HCT116 (cell line): Measurements from ENCODE around the gene SMIM24.

Experiments used
- CEBPB ChIP-seq: IDR thresholded peaks from 2 replicates; pipeline ENCODE4 v1.6.1; 2012; ENCODE audit warnings: low read depth
- EZH2 ChIP-seq: fragments of 200-600 bp; sonication (generic); IDR thresholded peaks from 2 replicates; pipeline ENCODE4 v1.6.1; 2017; ENCODE audit warnings: antibody characterized with exemption, mixed run types
- EZH2phosphoT487 ChIP-seq: fragments of 200-600 bp; IDR thresholded peaks from 2 replicates; pipeline ENCODE4 v1.6.1; 2018; ENCODE audit warnings: antibody characterized with exemption, borderline replicate concordance
- POLR2AphosphoS5 ChIP-seq: IDR thresholded peaks from 2 replicates; pipeline ENCODE4 v1.6.1; 2011; ENCODE audit warnings: mild to moderate bottlenecking, low read depth, low read length, moderate library complexity
- RAD21 ChIP-seq: IDR thresholded peaks from 2 replicates; pipeline ENCODE4 v1.6.1; 2012; ENCODE audit warnings: low read depth, mild to moderate bottlenecking
- REST ChIP-seq: IDR thresholded peaks from 2 replicates; pipeline ENCODE4 v1.6.1; 2012; ENCODE audit warnings: low read depth
- SIN3A ChIP-seq: IDR thresholded peaks from 2 replicates; pipeline ENCODE4 v1.6.1; 2012; ENCODE audit warnings: low read depth
- YY1 ChIP-seq: IDR thresholded peaks from 2 replicates; pipeline ENCODE4 v1.6.1; 2011; ENCODE audit warnings: low read length, low read depth, moderate library complexity, mild to moderate bottlenecking; ENCODE audit not compliant: insufficient replicate concordance; ENCODE audit errors: extremely low read depth
- ZFX ChIP-seq: fragments of 450-650 bp; IDR thresholded peaks from 2 replicates; pipeline ENCODE4 v1.6.1; 2017
- TF ChIP-seq, protein P1 (sequence below): IDR thresholded peaks from 2 replicates; pipeline ENCODE4 v1.6.1; 2012
- TF ChIP-seq, protein P2 (sequence below), 3 experiments: fragments of 200-600 bp in 1 of 3; sonication (generic) in 1 of 3; IDR thresholded peaks in 2 of 3; conservative IDR thresholded peaks in 1 of 3; 2 replicates each; pipeline ENCODE4 v1.5.1; 2012 to 2017; ENCODE audit warnings: low read depth in 2 of 3, low read length in 2 of 3, antibody characterized with exemption in 1 of 3, borderline replicate concordance in 1 of 3, control low read depth in 1 of 3, mild to moderate bottlenecking in 1 of 3, mixed read lengths in 1 of 3, mixed run types in 1 of 3, moderate library complexity in 1 of 3; ENCODE audit not compliant: insufficient read depth in 1 of 3

DNA sequence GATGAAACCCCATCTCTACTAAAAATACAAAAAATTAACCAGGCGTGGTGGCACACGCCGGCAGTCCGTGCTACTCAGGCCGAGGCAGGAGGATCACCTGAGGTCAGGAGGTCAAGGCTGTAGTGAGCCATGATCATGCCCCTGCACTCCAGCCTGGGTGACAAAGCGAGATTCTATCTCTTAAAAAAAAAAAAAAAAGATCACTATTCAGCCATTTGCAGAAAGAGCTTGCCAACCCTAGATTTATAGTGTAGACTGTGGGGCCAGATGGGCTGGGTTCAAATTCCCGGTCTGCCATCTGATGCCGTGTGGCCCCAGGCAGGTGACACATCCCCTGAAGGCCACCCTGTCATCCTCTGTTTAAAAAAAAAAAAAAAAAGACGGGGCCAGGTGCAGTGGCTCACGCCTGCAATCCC is 28.9 kb downstream of the SMIM24 start:
- TF ChIP-seq, protein P1, sequence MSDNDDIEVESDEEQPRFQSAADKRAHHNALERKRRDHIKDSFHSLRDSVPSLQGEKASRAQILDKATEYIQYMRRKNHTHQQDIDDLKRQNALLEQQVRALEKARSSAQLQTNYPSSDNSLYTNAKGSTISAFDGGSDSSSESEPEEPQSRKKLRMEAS, result no peak
- TF ChIP-seq EZH2phosphoT487 (no peak), EZH2 (no peak), REST (no peak), CEBPB (no peak), ZFX (no peak), SIN3A (no peak), RAD21 (no peak), YY1 (no peak), POLR2AphosphoS5 (no peak)
- TF ChIP-seq, protein P2, sequence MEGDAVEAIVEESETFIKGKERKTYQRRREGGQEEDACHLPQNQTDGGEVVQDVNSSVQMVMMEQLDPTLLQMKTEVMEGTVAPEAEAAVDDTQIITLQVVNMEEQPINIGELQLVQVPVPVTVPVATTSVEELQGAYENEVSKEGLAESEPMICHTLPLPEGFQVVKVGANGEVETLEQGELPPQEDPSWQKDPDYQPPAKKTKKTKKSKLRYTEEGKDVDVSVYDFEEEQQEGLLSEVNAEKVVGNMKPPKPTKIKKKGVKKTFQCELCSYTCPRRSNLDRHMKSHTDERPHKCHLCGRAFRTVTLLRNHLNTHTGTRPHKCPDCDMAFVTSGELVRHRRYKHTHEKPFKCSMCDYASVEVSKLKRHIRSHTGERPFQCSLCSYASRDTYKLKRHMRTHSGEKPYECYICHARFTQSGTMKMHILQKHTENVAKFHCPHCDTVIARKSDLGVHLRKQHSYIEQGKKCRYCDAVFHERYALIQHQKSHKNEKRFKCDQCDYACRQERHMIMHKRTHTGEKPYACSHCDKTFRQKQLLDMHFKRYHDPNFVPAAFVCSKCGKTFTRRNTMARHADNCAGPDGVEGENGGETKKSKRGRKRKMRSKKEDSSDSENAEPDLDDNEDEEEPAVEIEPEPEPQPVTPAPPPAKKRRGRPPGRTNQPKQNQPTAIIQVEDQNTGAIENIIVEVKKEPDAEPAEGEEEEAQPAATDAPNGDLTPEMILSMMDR (IDR thresholded peaks at IDR 0.05 in 2 of 3, conservative IDR thresholded peaks at IDR 0.05 in 1 of 3; ENCODE audit: borderline replicate concordance in 1 of 3, insufficient read depth in 1 of 3, low read depth in 2 of 3, low read length in 2 of 3), result no peak
